Neural cell (in vitro differentiated cells): Measurements from ENCODE around the gene KRT86.

Source experiments
- CTCF ChIP-seq: fragments of 450-650 bp; IDR thresholded peaks from 2 replicates; pipeline ENCODE4 v1.5.1; 2014; ENCODE audit warnings: antibody characterized with exemption, mild to moderate bottlenecking, moderate library complexity; ENCODE audit not compliant: poor library complexity, severe bottlenecking
- EP300 ChIP-seq: fragments of 450-650 bp; conservative IDR thresholded peaks from 2 replicates; pipeline ENCODE4 v1.6.1; 2014; ENCODE audit warnings: antibody characterized with exemption, mild to moderate bottlenecking, moderate library complexity; ENCODE audit not compliant: poor library complexity, severe bottlenecking
- EZH2 ChIP-seq: fragments of 200-600, 300-800 bp; shearing (Covaris generic), sonication (generic); IDR thresholded peaks from 2 replicates; pipeline ENCODE4 v1.6.1; 2014; ENCODE audit warnings: antibody characterized with exemption, low read length, borderline replicate concordance, mild to moderate bottlenecking; ENCODE audit not compliant: insufficient read depth, poor library complexity, severe bottlenecking
- MXI1 ChIP-seq: fragments of 450-650 bp; conservative IDR thresholded peaks from 2 replicates; pipeline ENCODE4 v1.6.1; 2014; ENCODE audit warnings: antibody characterized with exemption, mild to moderate bottlenecking; ENCODE audit not compliant: poor library complexity, severe bottlenecking
- POLR2AphosphoS5 ChIP-seq: IDR thresholded peaks from 2 replicates; pipeline ENCODE4 v1.6.1; 2012
- RAD21 ChIP-seq: fragments of 450-650 bp; conservative IDR thresholded peaks from 2 replicates; pipeline ENCODE4 v1.6.1; 2014; ENCODE audit warnings: antibody characterized with exemption, mild to moderate bottlenecking, moderate library complexity
- REST ChIP-seq: IDR thresholded peaks from 2 replicates; pipeline ENCODE4 v1.6.1; 2012; ENCODE audit warnings: borderline replicate concordance
- SMC3 ChIP-seq: fragments of 450-650 bp; conservative IDR thresholded peaks from 2 replicates; pipeline ENCODE4 v1.6.1; 2014; ENCODE audit warnings: antibody characterized with exemption, mild to moderate bottlenecking, moderate library complexity; ENCODE audit not compliant: poor library complexity
- TAF1 ChIP-seq: IDR thresholded peaks from 2 replicates; pipeline ENCODE4 v1.6.1; 2012; ENCODE audit warnings: low read depth

- no peak for TF ChIP-seq MXI1
- no peak for TF ChIP-seq POLR2AphosphoS5
- no peak for TF ChIP-seq EP300
- no peak for TF ChIP-seq CTCF
- TF ChIP-seq RAD21: no peak
- TF ChIP-seq SMC3: no peak
- no peak for TF ChIP-seq EZH2
- no peak for TF ChIP-seq TAF1
- TF ChIP-seq REST: no peak
These were observed 39.0 kb downstream of the KRT86 start for GRCh38 chr12:52313461-52313860.
